Measurements from ENCODE around the gene LPAR2. TPM values are rescaled to one million over a fixed set of nuclear protein-coding genes. Genes with fewer than 3 reads are reported as not detected.

LPAR2 gene
- total RNA-seq (2013; cell fraction: nucleolus; rRNA removed) = 72.5 and 74.5 TPM in 2 replicates
- total RNA-seq (2014; rRNA removed) = 9.4 and 11.3 TPM in 2 replicates
- total RNA-seq (2014; rRNA removed; fragmentation: Illumina TruSeq; extraction: Trizol) = 5.0 and 6.3 TPM in 2 replicates
- total RNA-seq (2021) = 19.0 and 22.9 TPM in 2 replicates
- 13.9 TPM for polyA plus RNA-seq (2011; ENCODE audit: low read depth)
- 6.6 and 9.0 TPM in 2 replicates for polyA plus RNA-seq (2011; rRNA removed)
- polyA plus RNA-seq (2011; cell fraction: cytosol; rRNA removed) = 13.3 and 17.0 TPM in 2 replicates
- 116 and 130 TPM in 2 replicates for polyA plus RNA-seq (2011; cell fraction: nucleus; rRNA removed)
- polyA plus RNA-seq (2012) = 19.2 and 19.8 TPM in 2 replicates
- 8.6 and 12.6 TPM in 2 replicates for polyA plus RNA-seq (2014; fragmentation: Illumina TruSeq; extraction: Trizol)
- polyA plus RNA-seq (2014; fragmentation: Nextera tagmentation; extraction: Ambion mirVana) = 1 to 10 TPM in 1 of 2 experiments, under 1 TPM in 1; 0.98 to 3.2 TPM
- 17.3 and 23.8 TPM in 2 replicates for polyA plus RNA-seq (2014; rRNA removed)
- polyA plus RNA-seq (2016; fragmentation: Nextera tagmentation; extraction: Ambion mirVana) = 10 to 100 TPM in 1 of 2 experiments, 1 to 10 TPM in 1; 8.5 to 12.0 TPM
- 6.9 and 11.5 TPM in 2 replicates for polyA minus RNA-seq (2011; rRNA and poly(A)+ RNA removed)
- polyA minus RNA-seq (2011; cell fraction: cytosol; rRNA and poly(A)+ RNA removed) = 4.7 and 6.7 TPM in 2 replicates
- polyA minus RNA-seq (2011; cell fraction: nucleus; rRNA and poly(A)+ RNA removed) = 9.2 and 13.2 TPM in 2 replicates
- percentile 68 among the genes with signal in this experiment for Bru-seq, nascent RNA
- percentile 83 among the genes with signal in this experiment for BruChase-seq, experiment 1, labeled RNA remaining after a 6-hour chase
- percentile 74 among the genes with signal in this experiment for BruChase-seq, experiment 2, labeled RNA remaining after a 2-hour chase
- long read RNA-seq, experiment 1, partial matches to known transcripts = 0 of 4 reads
- long read RNA-seq, experiment 1, other reads (novel, unspliced or antisense) = 1 of 4 reads
- long read RNA-seq, experiment 2, partial matches to known transcripts = 3 of 5 reads
- long read RNA-seq, experiment 2, other reads (novel, unspliced or antisense) = 0 of 5 reads

GRCh38 chr19:19627621-19628500 is at the start of gene LPAR2:
Gene LPAR2, minus strand, starts transcription at chr19:19628220. Its CDS starts 945 bp downstream, at chr19:19627275.
- H3K9me3 ChIP-seq (replicated peaks; ENCODE audit: control insufficient read depth, insufficient read depth, low read length) = no peaks in the 10 kb centered on the region
- peak within 1 kb of the TSS; percentile 58 for H3K27ac ChIP-seq (ENCODE audit: control insufficient read depth, insufficient read depth)
- peak within 1 kb of the TSS; percentile 76 for H3K4me3 ChIP-seq
- H3K36me3 ChIP-seq (ENCODE audit: control insufficient read depth in 2 of 2, insufficient read depth in 2 of 2, low read length in 1 of 2) = peaks cover 0 to 12% of the 10 kb centered on the region in 2 experiments; a peak in 3 of 4 replicates
- CTCF ChIA-PET = interaction anchor here (0.6 to 1.3 kb wide), 4 partner anchors 15 to 259 kb away, joined by 3 to 4 read pairs (median 3); no protein-coding TSS in a partner anchor
- ATAC-seq (peak; percentile 86), FAIRE-seq (no peak), DNase-seq (ENCODE audit: low read depth, low spot score) (no peak)
- H3K4me2 ChIP-seq (ENCODE audit: control insufficient read depth, insufficient read depth) = peak within 1 kb of the TSS; percentile 82
- peak within 1 kb of the TSS; percentile 52 for H3K9ac ChIP-seq (ENCODE audit: control insufficient read depth, insufficient read depth, low read length)
- RAD21 ChIA-PET (ENCODE audit: unreplicated experiment) = interaction anchor here (0.8 to 1.9 kb wide), 3 partner anchors 11 to 96 kb away, joined by 3 to 5 read pairs (median 4); no protein-coding TSS in a partner anchor
- no peaks in the 10 kb centered on the region for H3K79me2 ChIP-seq (ENCODE audit: control insufficient read depth, insufficient read depth, low read length)
- H2AFZ ChIP-seq (ENCODE audit: control insufficient read depth, low read depth, low read length) = peak within 1 kb of the TSS; percentile 46
- no TSS peak for BruUV-seq (replicated peaks)
- intact Hi-C loops (cut with micrococcal nuclease; ENCODE audit: unreplicated experiment) (no loop called here), in situ Hi-C loops (cut with MboI) (no loop called here)
- POLR2A ChIA-PET = interaction anchor here (0.6 to 3.0 kb wide), 7 partner anchors 15 to 68 kb away, joined by 3 to 10 read pairs (median 5); no protein-coding TSS in a partner anchor
- SMC1A ChIA-PET (ENCODE audit: uncharacterized antibody, unreplicated experiment) = interaction anchor here (0.8 to 1.3 kb wide), 5 partner anchors 31 to 96 kb away, joined by 3 to 5 read pairs (median 4); no protein-coding TSS in a partner anchor
- 1% methylated on average over 48 of the region's 87 CpGs for WGBS (ENCODE audit: insufficient coverage, insufficient replicate concordance, low lambda C conversion rate, missing lambda C conversion rate)
- H3K27me3 ChIP-seq (replicated peaks in 1 of 2; ENCODE audit: control insufficient read depth in 2 of 2, insufficient read depth in 2 of 2, low read length in 1 of 2) = no peaks in the 10 kb centered on the region
- 0 out of 2 replicates have a peak, but pooled peaks cover 5% of the 10 kb centered on the region for H3K4me1 ChIP-seq (ENCODE audit: control insufficient read depth, insufficient read depth, low read length)
- no peaks in the 10 kb centered on the region for H4K20me1 ChIP-seq (ENCODE audit: control insufficient read depth, insufficient read depth)
- no peak for TF ChIP-seq IRF3 (IDR thresholded peaks at IDR 0.05)
- 0 out of 2 replicates have a peak, but pooled peaks have one; percentile 19 for TF ChIP-seq CREB1 (IDR thresholded peaks at IDR 0.05; ENCODE audit: low read depth)
- TF ChIP-seq SMARCA5 (IDR thresholded peaks at IDR 0.05) = 0 out of 2 replicates have a peak, but pooled peaks have one; percentile 3
- TF ChIP-seq ZBTB40 (IDR thresholded peaks at IDR 0.05; ENCODE audit: borderline replicate concordance) = no peak
- peak in 1 of 2 experiments; percentile 34; a peak in 1 of 3 replicates for TF ChIP-seq EGR1 (IDR thresholded peaks at IDR 0.05; ENCODE audit: borderline replicate concordance in 1 of 2, low read depth in 2 of 2, low read length in 2 of 2)
- peak; percentile 13 for TF ChIP-seq USF1 (IDR thresholded peaks at IDR 0.05; ENCODE audit: borderline replicate concordance, extremely low read length, insufficient read depth, low read depth, low read length)
- no peak for TF ChIP-seq ZZZ3 (IDR thresholded peaks at IDR 0.05; ENCODE audit: control insufficient read depth, insufficient read length, low read depth)
- 0 out of 2 replicates have a peak, but pooled peaks have one; percentile 35 for TF ChIP-seq RELB (IDR thresholded peaks at IDR 0.05; ENCODE audit: low read depth)

All from GM12878 (cell line).